ENCODE measurements around the gene DOCK10.

The DOCK10 gene

DNA sequence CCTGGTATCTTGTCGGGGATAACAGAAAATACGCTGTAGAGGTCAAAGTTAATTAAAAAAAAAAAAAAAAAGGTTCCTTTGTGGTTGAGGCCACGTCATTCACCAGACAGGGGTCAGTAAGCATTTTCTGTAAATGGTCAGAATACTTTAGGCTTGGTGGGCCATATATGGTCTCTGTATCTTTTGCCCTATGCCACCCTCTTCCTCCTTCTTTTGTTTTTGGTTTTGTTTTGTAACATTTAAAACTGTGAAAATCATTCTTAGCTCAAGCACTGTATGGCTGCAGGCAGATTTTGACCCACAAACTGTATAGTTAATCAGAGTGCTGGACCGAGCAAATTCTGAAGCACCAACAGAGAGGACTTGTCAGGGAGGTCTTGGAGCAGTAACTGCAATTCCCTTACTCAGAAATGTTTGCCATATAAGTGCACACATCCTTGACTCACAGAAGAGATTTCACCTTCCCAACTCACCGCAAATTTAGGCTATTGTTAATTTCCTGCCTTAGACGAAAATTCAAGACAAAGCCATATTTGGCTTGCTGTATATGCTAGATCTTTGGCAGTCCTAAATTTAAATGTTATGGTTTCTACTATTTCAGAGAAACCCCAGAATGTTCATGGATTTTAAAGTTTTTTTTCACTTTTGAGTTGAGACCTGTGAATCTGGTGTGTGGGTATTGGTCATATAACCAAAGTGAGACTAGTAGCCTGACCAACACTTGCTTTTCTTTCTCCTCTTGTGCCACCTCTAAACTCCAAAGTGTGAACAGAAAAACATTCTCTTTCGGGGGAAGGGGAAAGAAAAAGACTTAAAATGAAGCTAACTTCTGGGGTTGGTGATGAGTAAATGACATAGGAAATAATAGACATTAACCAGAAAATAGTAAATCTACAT is 65.4 kb downstream of the DOCK10 start:
- no peak for DNase-seq (ENCODE audit: low spot score)

DNA sequence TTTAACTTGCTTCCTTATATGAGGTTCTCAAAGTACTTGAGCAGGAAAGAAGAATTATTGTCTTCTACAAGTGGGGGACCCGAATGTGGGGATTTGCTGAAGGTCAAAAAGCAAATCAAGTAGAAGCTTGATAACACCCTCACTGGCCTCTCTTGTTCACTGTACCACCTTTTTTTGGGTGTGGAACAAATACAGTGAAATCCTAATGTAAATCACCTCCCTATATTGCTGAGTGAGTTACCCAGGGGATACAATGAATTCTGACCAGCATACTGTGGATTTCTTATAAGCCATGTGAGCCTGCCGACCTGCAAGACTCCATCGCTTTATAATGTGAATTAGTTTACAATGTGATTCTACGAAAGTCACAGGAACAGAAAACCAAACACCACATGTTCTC is 66.5 kb downstream of the DOCK10 start:
- DNase-seq (ENCODE audit: low spot score): no peak

DNA sequence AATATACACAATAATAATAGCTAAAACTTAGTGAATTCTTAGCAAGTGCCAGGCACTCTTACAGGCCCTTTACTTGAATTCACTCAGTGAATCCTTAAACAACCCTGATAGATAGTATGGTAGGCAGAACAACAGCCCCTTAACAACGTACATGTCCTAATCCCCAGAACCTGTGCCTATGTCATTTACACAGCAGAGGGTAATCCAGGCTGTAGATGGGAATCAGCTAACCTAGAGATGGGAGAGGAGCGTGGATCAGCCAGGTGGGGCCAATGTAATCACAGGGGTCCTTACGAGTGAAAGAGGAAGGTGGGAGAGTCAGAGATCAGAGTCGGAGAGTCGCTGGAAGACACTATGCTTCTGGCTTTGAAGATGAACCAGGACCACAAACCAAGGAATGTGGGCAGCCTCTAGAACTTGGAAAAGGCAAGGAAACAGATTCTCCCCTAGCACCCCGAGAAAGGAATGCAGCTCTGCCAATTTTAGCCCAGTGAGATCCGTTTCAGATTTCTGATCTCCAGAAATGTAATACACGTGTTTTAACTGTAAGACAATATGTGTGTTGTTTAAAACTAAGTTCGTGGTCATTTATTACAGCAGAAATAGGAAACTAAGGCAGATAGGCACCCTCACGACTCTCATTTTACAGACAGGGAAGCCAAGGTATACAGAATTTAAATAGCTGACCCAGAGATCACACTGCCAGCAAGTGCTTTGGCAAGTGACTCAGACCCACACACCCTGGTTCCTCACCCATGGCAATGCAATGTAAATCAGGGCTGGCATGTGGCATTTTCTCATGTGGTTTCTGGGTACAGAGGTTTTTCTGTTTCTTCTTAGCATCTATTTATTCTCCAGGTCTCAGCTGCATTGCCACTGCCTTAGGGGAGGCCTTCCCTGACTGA is 68.9 kb downstream of the DOCK10 start:
- no peak for DNase-seq (ENCODE audit: low spot score)

DNA sequence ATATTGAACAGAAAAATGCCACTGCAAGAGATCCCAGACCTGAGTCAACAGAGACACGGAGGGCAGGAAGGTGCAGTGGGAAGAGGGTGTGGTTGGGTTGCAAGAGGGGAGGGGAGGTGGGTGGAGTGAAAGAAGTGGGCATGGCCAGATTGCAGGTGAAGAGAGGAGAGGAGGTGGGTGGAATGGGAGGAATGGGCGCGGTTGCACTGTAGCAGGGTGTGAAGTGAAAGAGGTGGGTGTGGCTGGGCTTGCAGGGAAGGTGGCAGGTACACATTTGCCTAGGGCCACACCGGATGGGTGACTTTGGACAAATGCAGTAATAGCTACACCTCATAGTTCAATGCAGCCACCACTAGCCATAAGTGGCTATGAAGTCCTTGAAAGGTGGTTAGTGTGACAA is 71.1 kb downstream of the DOCK10 start:
- DNase-seq (ENCODE audit: low spot score): no peak

DNA sequence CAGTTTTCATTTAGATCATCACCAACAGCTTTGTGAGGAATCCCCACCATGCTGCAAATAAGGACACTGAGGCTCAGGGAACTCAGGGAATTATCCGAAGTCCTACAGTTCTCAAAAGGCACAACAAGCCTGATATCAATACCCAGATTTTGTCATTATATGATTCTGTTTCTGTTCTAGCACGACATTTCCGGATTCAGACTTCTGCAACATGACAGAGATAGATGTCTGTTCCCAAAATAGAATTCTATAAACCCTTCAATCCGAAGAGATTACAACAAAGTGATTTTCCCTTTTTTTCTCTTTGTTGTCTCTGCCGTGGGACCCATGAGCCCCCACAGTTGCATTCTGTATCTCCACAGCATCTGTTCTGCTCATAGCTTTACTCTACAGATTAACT is 72.0 kb downstream of the DOCK10 start:
- DNase-seq (ENCODE audit: low spot score): no peak

DNA sequence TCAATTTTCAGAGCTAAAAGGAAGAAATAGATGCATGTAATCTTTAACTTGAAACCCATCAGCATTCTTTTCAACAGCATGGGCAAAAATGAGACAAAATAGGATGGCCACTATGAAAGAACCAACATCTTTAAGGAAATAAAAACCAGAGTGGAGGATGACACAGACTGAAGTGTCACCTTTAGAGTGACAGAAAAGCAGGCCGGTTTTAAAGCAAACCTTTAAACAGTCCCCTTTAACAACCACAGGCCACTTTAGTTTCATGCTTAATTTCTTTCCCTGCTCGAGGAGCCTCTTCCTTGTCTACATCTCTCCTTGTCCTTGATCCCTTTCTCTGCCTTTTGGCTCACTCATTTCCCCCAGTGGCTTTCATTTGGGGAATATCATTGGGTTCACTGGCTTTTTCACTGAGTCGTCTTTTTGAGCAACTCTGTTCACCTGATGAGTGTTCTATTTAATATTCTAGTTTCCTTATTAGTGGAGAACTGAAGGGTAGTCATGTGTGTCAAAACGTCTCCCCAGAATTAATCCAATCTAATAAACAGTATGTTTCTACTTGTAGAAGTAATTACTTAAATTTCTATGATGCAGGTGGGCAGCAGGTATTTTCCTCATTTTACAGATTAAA is 72.5 kb downstream of the DOCK10 start:
- DNase-seq (ENCODE audit: low spot score): no peak

DNA sequence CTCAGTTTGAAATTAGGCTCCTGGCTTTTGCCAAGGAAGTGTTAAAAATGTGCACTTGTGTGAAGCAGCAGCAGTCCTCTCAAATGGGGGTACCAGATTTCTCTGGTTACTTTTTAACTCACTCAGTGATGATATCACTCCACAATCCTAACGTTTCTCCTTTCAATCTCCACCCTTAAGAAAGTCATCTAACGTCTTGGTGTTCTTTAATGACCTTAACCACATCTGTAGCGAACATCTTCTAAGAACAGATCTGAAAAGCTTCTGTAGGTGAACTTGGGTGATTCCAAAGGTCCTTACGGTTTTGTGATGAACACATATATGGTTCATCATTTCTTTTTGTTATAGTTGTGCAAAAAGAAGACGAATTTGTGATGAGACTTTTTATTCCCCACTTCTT is 73.2 kb downstream of the DOCK10 start:
- no peak for DNase-seq (ENCODE audit: low spot score)

DNA sequence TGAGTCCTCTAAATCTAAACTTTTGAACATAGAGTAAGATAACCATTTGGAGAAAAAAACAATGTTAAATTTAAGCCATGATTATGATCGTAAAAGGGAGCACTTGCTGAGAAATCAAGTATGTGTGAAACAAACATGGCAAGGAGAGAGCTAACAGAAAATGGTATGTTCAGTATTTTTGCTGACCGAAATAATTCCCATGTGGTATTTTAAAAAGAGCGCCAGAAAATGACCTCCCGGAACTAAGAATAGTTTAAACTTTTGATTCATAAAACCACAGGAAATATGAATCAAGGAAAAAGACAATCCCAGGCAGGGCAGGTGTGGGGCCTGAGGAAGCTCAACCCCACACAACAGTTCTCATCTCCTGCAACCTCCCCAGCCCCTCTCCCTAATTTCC is 74.2 kb downstream of the DOCK10 start:
- no peak for DNase-seq (ENCODE audit: low spot score)

DNA sequence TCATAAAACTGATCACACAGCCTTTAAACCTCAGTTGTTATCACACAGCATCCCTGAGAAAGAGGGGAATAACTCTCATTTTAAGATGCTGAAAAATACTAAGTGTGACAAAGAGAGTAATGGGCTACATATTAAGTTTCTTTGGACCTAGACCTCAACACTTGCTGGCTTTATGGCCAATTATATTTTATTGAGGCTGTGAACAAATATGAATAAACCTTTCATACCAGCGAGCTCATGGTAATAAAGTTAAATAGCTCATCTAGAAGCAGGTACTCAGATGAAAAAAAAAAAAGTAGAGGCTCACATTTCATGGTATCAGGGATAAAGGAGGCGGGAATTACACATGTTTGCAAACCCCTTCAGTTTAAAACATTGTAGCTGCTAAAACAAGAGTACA is 75.7 kb downstream of the DOCK10 start:
- no peak for DNase-seq (ENCODE audit: low spot score)

DNA sequence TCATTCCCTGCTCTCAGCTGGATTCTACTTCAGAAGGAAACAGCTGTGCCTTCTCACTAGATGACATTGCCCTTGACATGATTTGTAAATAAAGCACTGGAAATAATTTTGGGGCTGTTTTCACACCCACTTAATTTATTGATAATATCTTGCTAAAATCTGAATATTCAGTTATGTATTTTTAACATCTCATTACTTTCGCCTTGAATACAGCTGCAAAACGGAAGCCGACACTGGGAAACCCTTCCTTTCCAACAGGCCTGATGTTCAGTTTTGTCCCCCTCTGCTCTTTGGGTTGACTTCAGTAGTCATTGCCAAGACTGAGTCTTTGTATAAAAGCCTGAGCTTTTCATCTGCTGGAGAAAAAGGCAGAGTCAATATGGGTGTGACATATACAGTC is 82.7 kb downstream of the DOCK10 start:
- no peak for DNase-seq (ENCODE audit: low spot score)

DNA sequence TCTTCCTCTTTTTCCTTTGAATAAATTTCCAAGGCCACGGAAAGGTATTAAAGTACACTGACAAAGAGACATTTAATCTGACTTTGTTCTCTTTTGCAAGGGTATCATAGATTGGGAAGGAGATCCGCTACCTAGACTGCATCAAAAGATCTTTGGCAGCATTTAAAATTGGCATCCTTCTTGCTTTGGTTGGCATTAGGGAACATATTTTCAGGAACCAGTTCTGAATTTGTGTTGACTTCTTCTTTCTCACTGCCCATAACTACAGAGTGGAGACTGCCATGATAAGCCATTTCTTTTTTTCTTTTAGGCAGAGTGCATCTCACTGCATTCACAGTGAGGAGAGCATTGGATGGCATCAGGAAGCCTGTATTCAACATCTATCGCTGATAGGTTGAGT is 83.4 kb downstream of the DOCK10 start:
- peak; percentile 18 for DNase-seq (ENCODE audit: low spot score)

DNA sequence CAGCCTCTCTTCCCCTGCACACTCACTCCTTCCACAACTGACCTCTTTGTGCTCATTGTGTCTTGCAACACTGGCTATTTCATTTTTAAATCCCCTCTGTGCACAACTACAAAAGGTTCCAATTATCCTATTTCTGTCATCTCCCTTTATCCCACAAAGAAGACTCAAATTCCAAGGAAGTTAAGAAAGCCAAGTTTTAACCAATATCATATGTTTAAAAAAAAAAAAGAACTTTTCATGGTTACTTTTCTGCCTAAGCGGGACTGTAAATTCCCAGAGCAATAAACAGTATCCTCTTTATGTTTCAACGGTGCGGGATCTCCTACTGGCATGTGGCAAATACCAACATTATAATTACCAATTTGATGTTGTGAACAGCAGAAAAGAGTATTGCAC is 83.8 kb downstream of the DOCK10 start:
- DNase-seq (ENCODE audit: low spot score): peak; percentile 82

DNA sequence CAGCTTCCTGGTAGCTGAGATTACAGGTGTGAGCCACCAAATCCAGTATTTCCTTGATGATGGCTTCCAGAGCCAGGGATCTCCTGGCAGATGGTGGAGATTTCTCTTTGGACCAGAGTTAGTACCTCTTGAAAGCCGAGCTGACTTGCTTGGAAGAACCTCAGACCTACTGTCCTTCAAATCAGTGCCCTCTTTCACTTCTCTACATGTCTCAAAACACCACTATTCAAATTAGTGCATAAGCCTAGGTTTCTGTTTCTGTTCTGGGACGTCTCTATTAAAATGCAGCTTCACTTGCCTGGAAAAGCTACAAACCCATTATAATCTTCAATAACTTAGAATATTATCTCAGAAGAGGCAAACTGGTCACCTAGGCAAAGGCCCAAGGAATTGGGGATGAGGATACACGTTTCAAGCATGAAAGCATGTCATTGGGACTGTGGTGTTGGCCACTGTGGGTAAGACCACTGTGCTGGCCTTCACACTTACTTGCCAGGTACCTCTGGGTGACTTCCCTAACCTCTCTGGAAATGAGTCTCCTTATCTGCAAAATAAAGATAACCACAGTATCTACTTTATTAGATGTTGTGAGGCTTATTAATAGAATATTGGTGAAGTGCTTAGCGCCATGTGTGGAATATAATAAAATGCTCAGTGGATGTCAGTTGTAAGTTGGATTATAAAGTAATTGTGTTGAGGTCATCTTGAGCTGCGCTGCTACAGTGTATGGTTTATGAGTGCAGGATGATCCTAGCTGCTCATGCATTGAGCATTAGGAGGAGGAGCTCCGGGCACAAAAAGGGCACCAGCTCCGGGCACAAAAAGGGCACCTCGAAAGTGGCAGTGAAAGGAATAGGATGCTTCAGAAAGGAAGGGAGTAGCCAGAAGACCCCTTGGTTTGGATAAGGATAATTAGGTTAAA is 84.5 kb downstream of the DOCK10 start:
- DNase-seq (ENCODE audit: low spot score): no peak

DNA sequence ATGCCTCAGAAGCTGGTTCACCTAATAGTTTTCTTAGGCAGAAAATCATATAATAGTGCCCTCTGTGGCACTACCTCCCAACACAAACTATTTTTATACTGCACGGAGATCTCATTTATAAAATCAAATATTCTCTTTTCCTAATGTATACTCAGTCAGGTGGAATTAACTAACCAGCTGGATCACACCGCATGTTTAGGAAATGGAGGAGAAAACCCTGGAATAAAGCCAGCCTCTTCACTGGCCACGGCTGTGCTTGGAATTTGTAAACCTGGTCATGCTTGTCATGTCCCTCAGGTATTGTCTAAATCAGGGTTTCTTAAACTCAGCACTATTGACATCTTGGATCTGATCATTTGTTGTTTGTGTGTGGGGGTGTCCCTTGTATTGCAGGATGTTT is 85.6 kb downstream of the DOCK10 start:
- DNase-seq (ENCODE audit: low spot score): no peak

DNA sequence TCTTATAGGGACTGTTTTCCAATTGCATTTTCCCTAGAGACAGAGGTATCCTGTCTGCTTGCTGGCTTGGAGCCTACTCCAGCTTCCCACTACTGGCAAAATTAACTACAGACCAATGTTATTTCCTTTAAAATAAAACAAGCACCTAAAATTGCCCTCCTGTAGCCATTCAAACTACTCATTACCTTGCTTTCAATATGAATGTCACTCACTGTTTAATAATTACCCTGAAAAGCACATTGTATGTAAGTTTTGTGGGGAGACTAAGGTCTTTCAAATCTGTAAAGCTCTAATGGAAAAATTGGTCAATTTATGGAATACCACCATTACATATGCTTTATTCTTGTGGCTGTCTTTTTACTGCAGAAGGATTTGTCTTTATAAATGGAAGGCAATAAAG is 87.3 kb downstream of the DOCK10 start:
- DNase-seq (ENCODE audit: low spot score): no peak

DNA sequence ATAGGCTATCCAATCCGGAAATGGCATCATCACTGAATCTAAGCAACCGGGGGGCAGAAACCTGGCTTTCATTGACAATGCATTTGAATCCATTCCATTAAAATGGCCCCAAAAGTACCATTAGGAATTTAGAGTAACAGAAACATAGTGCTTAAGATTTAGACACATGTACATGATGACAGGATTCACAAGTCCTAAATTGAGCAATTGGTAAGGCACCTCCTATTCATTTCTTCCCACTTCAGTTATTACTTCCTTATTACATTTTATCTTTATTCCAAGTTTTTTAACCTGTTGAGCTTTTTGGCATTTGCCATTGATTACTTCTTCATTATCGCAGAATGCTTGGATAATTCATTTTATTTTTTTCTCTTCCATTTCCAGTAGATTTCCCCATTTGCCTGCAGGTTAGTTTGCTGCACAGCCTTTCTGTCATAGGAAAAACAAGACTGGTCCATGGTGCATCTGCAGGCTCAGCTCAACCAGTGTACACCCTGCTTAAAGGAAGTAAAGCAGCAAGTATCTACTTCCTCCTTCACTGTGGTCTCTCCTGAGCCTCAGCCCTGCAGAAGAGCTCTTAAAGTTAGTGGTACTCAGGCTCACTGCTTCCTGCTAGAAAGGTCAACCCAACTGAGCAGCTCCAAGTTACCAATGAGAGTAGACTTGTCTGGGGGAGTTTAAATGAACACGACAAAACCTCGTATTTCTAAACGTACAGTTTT is 89.2 kb downstream of the DOCK10 start:
- no peak for DNase-seq (ENCODE audit: low spot score)

DNA sequence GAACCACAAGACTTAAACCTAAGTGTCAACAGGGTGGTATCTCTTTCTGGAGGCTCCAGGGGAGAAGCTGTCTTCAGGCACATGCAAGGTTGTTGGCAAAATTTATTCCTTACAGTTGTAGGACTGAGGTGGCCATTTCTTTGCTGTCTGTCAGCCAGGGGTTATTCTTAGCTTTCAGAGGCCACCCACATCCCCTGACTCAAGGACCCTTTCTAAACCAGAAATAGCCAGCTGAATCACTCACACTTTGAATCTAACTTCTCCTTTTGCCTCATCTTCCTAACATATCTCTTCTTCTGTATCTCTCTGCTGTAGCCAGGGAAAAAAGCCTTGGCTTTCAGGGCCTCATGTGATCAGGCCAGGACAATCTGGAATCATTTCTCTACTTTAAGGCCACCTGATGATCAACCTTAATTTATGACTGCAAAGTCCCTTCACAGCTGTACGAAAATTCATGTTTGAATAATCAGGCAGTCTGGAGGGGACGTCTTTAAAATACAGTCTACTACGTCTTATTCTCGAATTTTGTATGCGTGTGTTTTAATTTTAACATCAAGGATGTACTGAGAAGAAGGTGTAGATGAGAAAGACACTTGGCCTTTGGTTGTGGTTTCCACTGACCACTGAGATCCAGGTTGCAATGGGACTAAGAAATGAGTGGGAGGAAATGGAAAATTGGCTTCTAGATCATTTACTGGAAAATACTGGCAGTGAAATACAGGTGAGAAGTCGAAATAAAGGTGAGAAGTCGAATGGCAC is 90.4 kb downstream of the DOCK10 start:
- DNase-seq (ENCODE audit: low spot score): no peak

DNA sequence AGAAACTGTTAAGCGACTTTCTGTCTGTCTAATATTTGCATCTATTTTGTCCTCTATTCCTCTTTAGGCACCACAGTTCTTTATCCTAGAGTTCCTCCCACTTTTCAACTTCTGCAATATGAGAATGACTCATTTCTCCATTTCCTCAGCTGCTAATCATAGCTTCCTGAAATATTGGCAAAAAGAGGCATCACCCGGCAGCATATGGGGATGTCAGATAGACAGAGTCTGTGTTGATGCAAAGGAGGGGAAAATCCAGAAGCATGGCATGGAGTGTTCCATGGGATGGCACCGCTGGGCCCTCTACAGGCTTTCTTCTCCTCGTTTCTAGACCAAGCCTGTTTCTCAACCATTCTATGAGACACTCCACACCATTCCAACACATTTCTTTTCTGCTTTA is 93.4 kb downstream of the DOCK10 start:
- DNase-seq (ENCODE audit: low spot score): peak; percentile 61

DNA sequence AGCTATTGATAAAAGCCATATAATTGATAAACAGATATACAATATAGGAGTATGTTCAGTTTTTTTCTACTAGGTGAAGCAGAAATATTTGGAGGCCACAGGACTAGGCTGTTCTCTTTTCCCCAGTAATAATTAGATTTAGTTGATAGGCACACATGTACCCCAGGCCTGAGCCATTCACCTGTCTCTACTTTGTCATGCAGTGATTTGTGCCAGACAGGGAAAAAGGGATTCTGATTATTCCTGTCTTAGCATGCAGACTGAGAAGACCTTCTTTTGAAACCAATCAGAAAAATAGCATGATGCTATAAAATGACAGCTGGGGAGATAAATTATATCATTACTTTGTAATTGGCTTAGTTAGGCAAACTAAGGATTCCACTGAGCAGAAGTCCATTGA is 94.3 kb downstream of the DOCK10 start:
- no peak for DNase-seq (ENCODE audit: low spot score)

DNA sequence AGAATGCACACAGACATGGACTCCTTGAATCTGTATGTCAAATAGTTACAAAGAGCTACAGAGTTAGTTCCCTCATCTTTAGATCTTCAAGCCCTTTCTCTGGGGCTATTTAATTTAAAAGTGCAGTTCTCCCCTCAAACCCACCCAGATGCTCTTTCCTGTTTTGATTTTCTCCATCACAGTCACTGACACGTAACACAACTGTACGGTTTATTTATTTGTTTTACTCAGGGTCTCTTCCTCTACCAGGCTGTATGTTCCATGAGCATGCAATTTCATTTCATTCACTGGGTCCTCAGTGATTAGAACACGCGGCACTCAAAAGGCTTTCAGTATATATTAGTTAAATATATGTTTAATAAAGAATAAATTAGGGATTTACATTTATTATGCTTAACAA is 94.7 kb downstream of the DOCK10 start:
- no peak for DNase-seq (ENCODE audit: low spot score)

Measured in GM03348 (cell line).